GM12874 (cell line): Measurements from ENCODE around the gene OGFOD3.

Experiments used
- CTCF ChIP-seq: IDR thresholded peaks from 2 replicates; pipeline ENCODE4 v1.5.1; 2011; ENCODE audit warnings: low read depth, mild to moderate bottlenecking, control low read depth, low read length, moderate library complexity; ENCODE audit not compliant: insufficient read depth

OGFOD3 gene

GRCh38 chr17:82354804-82355308 is 63.5 kb downstream of the OGFOD3 start:
- no peak for TF ChIP-seq CTCF

GRCh38 chr17:82353484-82353883 is 64.9 kb downstream of the OGFOD3 start:
- no peak for TF ChIP-seq CTCF

GRCh38 chr17:82351713-82352488 is 66.5 kb downstream of the OGFOD3 start:
- peak; percentile 93 for TF ChIP-seq CTCF

- no peak for TF ChIP-seq CTCF
Observed at GRCh38 chr17:82351254-82351712, 67.1 kb downstream of the OGFOD3 start.

GRCh38 chr17:82350182-82351030 is 68.0 kb downstream of the OGFOD3 start:
- 0 out of 2 replicates have a peak, but pooled peaks have one; percentile 28 for TF ChIP-seq CTCF

- TF ChIP-seq CTCF, result no peak
Observed at GRCh38 chr17:82349287-82349701, 69.1 kb downstream of the OGFOD3 start.

- TF ChIP-seq CTCF, result no peak
Observed at GRCh38 chr17:82348866-82349265, 69.5 kb downstream of the OGFOD3 start.
